PC-9 (cell line): ENCODE results near the gene XYLT2.

Source experiments
- EZH2 ChIP-seq: fragments of 200-600 bp; sonication (generic); IDR thresholded peaks from 2 replicates; pipeline ENCODE4 v1.8.0; 2017; ENCODE audit warnings: antibody characterized with exemption, low read depth
- TF ChIP-seq, protein P1 (sequence below): fragments of 200-600 bp; sonication (generic); conservative IDR thresholded peaks from 2 replicates; pipeline ENCODE4 v1.6.1; 2017; ENCODE audit warnings: mixed run types, antibody characterized with exemption, mild to moderate bottlenecking, moderate library complexity

DNA sequence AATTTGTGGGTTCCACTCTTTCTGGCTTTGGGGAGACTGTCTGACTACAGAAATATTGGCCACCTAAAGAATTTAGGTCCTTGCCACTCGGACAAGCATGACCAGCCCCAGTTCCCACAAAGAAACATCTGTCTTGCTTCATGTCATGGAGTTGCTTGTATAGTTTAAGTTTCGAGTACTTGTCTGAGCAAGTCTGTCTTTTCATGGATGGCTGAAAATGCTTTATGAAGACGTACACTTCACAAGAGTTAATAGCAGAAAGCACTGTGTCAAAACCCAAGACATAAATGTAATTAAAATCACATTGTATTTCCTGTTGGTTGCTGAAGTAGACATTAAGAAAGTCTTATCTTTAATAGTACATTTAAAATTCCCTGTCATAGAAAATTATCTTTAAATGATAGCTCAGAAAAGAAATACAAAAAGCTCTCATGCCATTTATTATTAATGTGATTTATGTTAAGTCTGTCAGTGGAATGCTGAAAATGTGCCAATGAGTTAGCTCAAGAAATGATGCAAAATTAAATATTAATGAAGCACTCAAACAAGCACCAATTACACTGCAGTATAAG lies 29.8 kb upstream of the XYLT2 start:
- TF ChIP-seq, protein P1, sequence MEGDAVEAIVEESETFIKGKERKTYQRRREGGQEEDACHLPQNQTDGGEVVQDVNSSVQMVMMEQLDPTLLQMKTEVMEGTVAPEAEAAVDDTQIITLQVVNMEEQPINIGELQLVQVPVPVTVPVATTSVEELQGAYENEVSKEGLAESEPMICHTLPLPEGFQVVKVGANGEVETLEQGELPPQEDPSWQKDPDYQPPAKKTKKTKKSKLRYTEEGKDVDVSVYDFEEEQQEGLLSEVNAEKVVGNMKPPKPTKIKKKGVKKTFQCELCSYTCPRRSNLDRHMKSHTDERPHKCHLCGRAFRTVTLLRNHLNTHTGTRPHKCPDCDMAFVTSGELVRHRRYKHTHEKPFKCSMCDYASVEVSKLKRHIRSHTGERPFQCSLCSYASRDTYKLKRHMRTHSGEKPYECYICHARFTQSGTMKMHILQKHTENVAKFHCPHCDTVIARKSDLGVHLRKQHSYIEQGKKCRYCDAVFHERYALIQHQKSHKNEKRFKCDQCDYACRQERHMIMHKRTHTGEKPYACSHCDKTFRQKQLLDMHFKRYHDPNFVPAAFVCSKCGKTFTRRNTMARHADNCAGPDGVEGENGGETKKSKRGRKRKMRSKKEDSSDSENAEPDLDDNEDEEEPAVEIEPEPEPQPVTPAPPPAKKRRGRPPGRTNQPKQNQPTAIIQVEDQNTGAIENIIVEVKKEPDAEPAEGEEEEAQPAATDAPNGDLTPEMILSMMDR = no peak
- no peak for TF ChIP-seq EZH2
